K562 (cell line): ENCODE data around the gene MAML3. TPM values are rescaled to one million over a fixed set of nuclear protein-coding genes. Genes with fewer than 3 reads are reported as not detected.

Source experiments
- MTF1 ChIP-seq: fragments of 250-450 bp; sonication (Bioruptor Pico); IDR thresholded peaks from 2 replicates; pipeline ENCODE4 v1.9.0; 2021; ENCODE audit warnings: moderate library complexity, mild to moderate bottlenecking, inconsistent platforms, borderline replicate concordance
- NR1H2 ChIP-seq: sonication (generic); formaldehyde crosslinking; IDR thresholded peaks from 2 replicates; pipeline ENCODE4 v1.4.0; 2020; ENCODE audit warnings: mild to moderate bottlenecking, missing genetic modification reagents
- NR4A1 ChIP-seq, 2 experiments: fragments of 250-450 bp in 1 of 2; fragments of 450-650 bp in 1 of 2; sonication (Bioruptor Pico) in 1 of 2; IDR thresholded peaks; 2 replicates each; pipeline versions ENCODE4 v1.4.0 to v1.6.1; 2016 to 2020; ENCODE audit warnings: mild to moderate bottlenecking in 2 of 2, missing compliant biosample characterization in 1 of 2, missing genetic modification characterization in 1 of 2, moderate library complexity in 1 of 2
- POU5F1 ChIP-seq: fragments of 150-350 bp; IDR thresholded peaks from 2 replicates; pipeline ENCODE4 v1.6.1; 2014; ENCODE audit warnings: borderline replicate concordance, low read length, low read depth, mild to moderate bottlenecking; ENCODE audit not compliant: partially characterized antibody
- RBM14 ChIP-seq: fragments of 200-400 bp; formaldehyde crosslinking; IDR thresholded peaks from 2 replicates; pipeline ENCODE4 v1.6.1; 2018; ENCODE audit warnings: low read depth, mild to moderate bottlenecking, low read length, moderate library complexity, borderline replicate concordance; ENCODE audit not compliant: insufficient read depth
- RUNX1 ChIP-seq: sonication (generic); IDR thresholded peaks from 2 replicates; pipeline ENCODE4 v1.6.1; 2016; ENCODE audit warnings: antibody characterized with exemption, low read depth
- SAFB ChIP-seq: fragments of 200-400 bp; formaldehyde crosslinking; IDR thresholded peaks from 2 replicates; pipeline ENCODE4 v1.6.1; 2017; ENCODE audit warnings: low read depth, low read length, borderline replicate concordance
- TOE1 ChIP-seq, 2 experiments: fragments of 450-650 bp in 1 of 2; sonication (generic) in 1 of 2; formaldehyde crosslinking in 1 of 2; IDR thresholded peaks; 2 replicates each; pipeline versions ENCODE4 v1.7.1 to v1.8.0; 2016 to 2022; ENCODE audit warnings: borderline replicate concordance in 2 of 2, mild to moderate bottlenecking in 2 of 2, antibody characterized with exemption in 1 of 2, inconsistent platforms in 1 of 2, low read depth in 1 of 2, missing genetic modification reagents in 1 of 2, moderate library complexity in 1 of 2
- ZNF324 ChIP-seq: fragments of 250-450 bp; sonication (Bioruptor Pico); IDR thresholded peaks from 2 replicates; pipeline ENCODE4 v1.4.0; 2020; ENCODE audit warnings: mild to moderate bottlenecking
- ZNF384 ChIP-seq: IDR thresholded peaks from 2 replicates; pipeline ENCODE4 v1.6.1; 2012; ENCODE audit warnings: low read depth, low read length, improper control_type of control experiment
- polyA plus RNA-seq, 8 experiments: library from polyadenylated mRNA; depleted of rRNA in 4 of 8; stranded (reverse) in 5 of 8; unstranded in 3 of 8; fragments of >200 nt; fragmentation: Nextera tagmentation in 2 of 8; fragmentation: Illumina TruSeq in 1 of 8; extraction: Ambion mirVana in 2 of 8; extraction: Trizol in 1 of 8; gene quantifications; 2 replicates each; pipeline versions ENCODE4 v1.2.1 to v1.2.3, GENCODE V29; 2011 to 2014; ENCODE audit warnings: inconsistent platforms in 1 of 8, missing spikeins in 1 of 8
- total RNA-seq, 7 experiments: library from RNA; depleted of rRNA in 6 of 7; stranded (reverse); fragments of >200 nt in 6 of 7; fragmentation: Illumina TruSeq in 2 of 7; extraction: Trizol in 2 of 7; gene quantifications; 2 replicates each; pipeline versions ENCODE4 v1.2.1 to v1.2.3, GENCODE V29; 2011 to 2021; ENCODE audit warnings: low replicate concordance in 1 of 7
- TF ChIP-seq, protein P1 (sequence below): sonication (generic); formaldehyde crosslinking; IDR thresholded peaks from 2 replicates; pipeline ENCODE4 v1.8.1; 2023; ENCODE audit warnings: mild to moderate bottlenecking, missing genetic modification reagents
- TF ChIP-seq, protein P2 (sequence below): IDR thresholded peaks from 3 replicates; pipeline ENCODE4 v1.6.1; 2011; ENCODE audit warnings: borderline replicate concordance, mild to moderate bottlenecking, moderate library complexity; ENCODE audit not compliant: insufficient read length; ENCODE audit errors: extremely low read depth
- TF ChIP-seq, protein P3 (sequence below), 2 experiments: fragments of 450-650 bp in 1 of 2; sonication (generic) in 1 of 2; formaldehyde crosslinking; conservative IDR thresholded peaks; 2 replicates each; pipeline versions ENCODE4 v1.4.0 to v1.8.1; 2020 to 2022; ENCODE audit warnings: mild to moderate bottlenecking in 1 of 2, missing genetic modification reagents in 1 of 2

Gene MAML3
- total and polyA plus RNA-seq, 9 of the 15 experiments (the other 6 are each of a cell fraction or from before 2014, with no cell fraction given): 0.01 to 0.55 (median 0.25) TPM

DNA sequence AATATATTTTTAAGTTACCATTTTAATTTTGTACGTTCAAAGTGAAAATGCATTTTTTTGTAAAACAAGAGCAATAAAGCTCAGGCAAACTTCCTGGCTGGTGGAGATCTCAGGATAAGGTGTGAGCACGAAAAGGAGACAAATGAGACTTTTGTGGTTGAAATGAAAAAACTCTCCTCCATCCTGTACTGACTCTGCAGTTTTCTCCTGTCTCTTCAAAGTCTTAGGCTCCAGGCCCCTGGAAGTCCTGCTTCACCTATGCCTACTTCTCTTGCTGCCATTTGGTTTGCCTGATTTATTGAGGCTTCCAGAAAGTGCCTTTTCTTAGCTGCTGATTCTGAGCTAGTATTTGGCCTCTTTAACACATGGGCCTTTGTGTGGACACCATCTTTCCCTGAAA, 77.7 kb downstream of the MAML3 start (continued):
- TF ChIP-seq, protein P1, sequence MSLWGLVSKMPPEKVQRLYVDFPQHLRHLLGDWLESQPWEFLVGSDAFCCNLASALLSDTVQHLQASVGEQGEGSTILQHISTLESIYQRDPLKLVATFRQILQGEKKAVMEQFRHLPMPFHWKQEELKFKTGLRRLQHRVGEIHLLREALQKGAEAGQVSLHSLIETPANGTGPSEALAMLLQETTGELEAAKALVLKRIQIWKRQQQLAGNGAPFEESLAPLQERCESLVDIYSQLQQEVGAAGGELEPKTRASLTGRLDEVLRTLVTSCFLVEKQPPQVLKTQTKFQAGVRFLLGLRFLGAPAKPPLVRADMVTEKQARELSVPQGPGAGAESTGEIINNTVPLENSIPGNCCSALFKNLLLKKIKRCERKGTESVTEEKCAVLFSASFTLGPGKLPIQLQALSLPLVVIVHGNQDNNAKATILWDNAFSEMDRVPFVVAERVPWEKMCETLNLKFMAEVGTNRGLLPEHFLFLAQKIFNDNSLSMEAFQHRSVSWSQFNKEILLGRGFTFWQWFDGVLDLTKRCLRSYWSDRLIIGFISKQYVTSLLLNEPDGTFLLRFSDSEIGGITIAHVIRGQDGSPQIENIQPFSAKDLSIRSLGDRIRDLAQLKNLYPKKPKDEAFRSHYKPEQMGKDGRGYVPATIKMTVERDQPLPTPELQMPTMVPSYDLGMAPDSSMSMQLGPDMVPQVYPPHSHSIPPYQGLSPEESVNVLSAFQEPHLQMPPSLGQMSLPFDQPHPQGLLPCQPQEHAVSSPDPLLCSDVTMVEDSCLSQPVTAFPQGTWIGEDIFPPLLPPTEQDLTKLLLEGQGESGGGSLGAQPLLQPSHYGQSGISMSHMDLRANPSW: no peak
- TF ChIP-seq POU5F1: no peak
- no peak for TF ChIP-seq SAFB
- TF ChIP-seq RUNX1: no peak
- no peak for TF ChIP-seq RBM14
- no peak for TF ChIP-seq MTF1 (CRISPR knock-in tag)
- TF ChIP-seq, protein P2, sequence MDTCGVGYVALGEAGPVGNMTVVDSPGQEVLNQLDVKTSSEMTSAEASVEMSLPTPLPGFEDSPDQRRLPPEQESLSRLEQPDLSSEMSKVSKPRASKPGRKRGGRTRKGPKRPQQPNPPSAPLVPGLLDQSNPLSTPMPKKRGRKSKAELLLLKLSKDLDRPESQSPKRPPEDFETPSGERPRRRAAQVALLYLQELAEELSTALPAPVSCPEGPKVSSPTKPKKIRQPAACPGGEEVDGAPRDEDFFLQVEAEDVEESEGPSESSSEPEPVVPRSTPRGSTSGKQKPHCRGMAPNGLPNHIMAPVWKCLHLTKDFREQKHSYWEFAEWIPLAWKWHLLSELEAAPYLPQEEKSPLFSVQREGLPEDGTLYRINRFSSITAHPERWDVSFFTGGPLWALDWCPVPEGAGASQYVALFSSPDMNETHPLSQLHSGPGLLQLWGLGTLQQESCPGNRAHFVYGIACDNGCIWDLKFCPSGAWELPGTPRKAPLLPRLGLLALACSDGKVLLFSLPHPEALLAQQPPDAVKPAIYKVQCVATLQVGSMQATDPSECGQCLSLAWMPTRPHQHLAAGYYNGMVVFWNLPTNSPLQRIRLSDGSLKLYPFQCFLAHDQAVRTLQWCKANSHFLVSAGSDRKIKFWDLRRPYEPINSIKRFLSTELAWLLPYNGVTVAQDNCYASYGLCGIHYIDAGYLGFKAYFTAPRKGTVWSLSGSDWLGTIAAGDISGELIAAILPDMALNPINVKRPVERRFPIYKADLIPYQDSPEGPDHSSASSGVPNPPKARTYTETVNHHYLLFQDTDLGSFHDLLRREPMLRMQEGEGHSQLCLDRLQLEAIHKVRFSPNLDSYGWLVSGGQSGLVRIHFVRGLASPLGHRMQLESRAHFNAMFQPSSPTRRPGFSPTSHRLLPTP: no peak
- TF ChIP-seq NR1H2 (CRISPR knock-in tag): no peak
- TF ChIP-seq, protein P3, sequence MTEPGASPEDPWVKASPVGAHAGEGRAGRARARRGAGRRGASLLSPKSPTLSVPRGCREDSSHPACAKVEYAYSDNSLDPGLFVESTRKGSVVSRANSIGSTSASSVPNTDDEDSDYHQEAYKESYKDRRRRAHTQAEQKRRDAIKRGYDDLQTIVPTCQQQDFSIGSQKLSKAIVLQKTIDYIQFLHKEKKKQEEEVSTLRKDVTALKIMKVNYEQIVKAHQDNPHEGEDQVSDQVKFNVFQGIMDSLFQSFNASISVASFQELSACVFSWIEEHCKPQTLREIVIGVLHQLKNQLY (CRISPR knock-in tag; conservative IDR thresholded peaks at IDR 0.05): no peak
- TF ChIP-seq ZNF384: no peak
- TF ChIP-seq TOE1 (IDR thresholded peaks at IDR 0.05; ENCODE audit: borderline replicate concordance): no peak
- TF ChIP-seq TOE1 (CRISPR knock-in tag; IDR thresholded peaks at IDR 0.05; ENCODE audit: borderline replicate concordance, low read depth): no peak
- TF ChIP-seq ZNF324: no peak
- no peak for TF ChIP-seq NR4A1 (CRISPR knock-in tag; IDR thresholded peaks at IDR 0.05)
- no peak for TF ChIP-seq NR4A1 (tag; IDR thresholded peaks at IDR 0.05)
